ENCODE measurements around the gene CABS1. TPM values are rescaled to one million over a fixed set of nuclear protein-coding genes. Genes with fewer than 3 reads are reported as not detected.

Gene CABS1
- total RNA-seq, 1 experiment from 2014 or later = not detected

DNA sequence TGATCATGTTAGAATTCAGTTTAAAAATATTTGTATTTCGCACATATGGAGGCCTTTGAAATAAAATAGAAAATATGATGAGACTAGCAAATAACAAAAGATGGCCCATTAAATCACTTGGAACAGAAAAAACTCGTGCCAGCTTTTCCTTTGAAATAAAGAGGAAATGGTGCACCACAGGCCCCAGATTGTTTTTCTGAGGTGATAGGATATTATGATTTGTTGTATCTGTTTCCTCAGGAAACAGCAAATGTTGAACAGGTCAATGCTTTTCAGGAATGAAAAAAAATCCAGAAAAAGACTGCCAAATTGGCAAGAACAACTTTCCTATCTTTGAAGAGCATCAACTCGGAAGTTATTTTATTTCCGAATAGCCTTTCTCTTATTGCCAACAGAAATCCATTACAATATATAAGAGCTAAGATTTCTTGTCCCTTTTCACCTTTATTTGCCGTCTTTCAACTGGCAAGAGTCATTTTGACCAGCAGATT, 48.0 kb downstream of the CABS1 start, which contains the start of gene SMR3B:
Gene SMR3B, plus strand, starts transcription at position 441 of the 491 bp plus-strand sequence. CDS start 1,380 bp downstream, outside the sequence.
- DNase-seq (ENCODE audit: low read depth) = no peak

Other genes starting within 250 kb of the CABS1 start
- not detected in 2 replicates for gene PRR27, start 180.7 kb upstream of the CABS1 start, total RNA-seq (2014; rRNA removed; shearing (Covaris generic))
- not detected in 2 replicates for gene ODAM, start 139.3 kb upstream of the CABS1 start, total RNA-seq (2014; rRNA removed; shearing (Covaris generic))
- not detected in 2 replicates for gene FDCSP, start 108.9 kb upstream of the CABS1 start, total RNA-seq (2014; rRNA removed; shearing (Covaris generic))
- gene CSN3, start 92.4 kb upstream of the CABS1 start, total RNA-seq (2014; rRNA removed; shearing (Covaris generic)) = not detected in 2 replicates
- not detected in 2 replicates for gene SMR3A, start 25.8 kb downstream of the CABS1 start, total RNA-seq (2014; rRNA removed; shearing (Covaris generic))
- gene SMR3B, start 48.1 kb downstream of the CABS1 start, total RNA-seq (2014; rRNA removed; shearing (Covaris generic)) = not detected in 2 replicates
- not detected in 2 replicates for gene OPRPN, start 63.0 kb downstream of the CABS1 start, total RNA-seq (2014; rRNA removed; shearing (Covaris generic))
- gene MUC7, start 137.2 kb downstream of the CABS1 start, total RNA-seq (2014; rRNA removed; shearing (Covaris generic)) = not detected in 2 replicates
- gene AMTN, start 183.6 kb downstream of the CABS1 start, total RNA-seq (2014; rRNA removed; shearing (Covaris generic)) = 0.45 TPM in 1 of 2 replicates, not detected in the other